NCI-H1436 treated with DMSO at 0.1 percent for 48 hours (cell line): ENCODE measurements around the gene GRK5.

Experiments
- DNase-seq: peaks from one replicate; lab custom pipeline; 2025; lab: John Stamatoyannopoulos, UW

The GRK5 gene

GRCh38 chr10:119316002-119316358, 108.6 kb downstream of the GRK5 start:
- DNase-seq, result no peak

- DNase-seq, result no peak
Observed at GRCh38 chr10:119316729-119317097, 109.3 kb downstream of the GRK5 start.

GRCh38 chr10:119318411-119319160, 111.2 kb downstream of the GRK5 start:
- DNase-seq, result no peak

GRCh38 chr10:119319161-119319919, 112.0 kb downstream of the GRK5 start:
- DNase-seq, result no peak

GRCh38 chr10:119319920-119320258, 112.5 kb downstream of the GRK5 start:
- no peak for DNase-seq

- no peak for DNase-seq
Observed at GRCh38 chr10:119320981-119321380, 113.6 kb downstream of the GRK5 start.

- DNase-seq, result no peak
Observed at GRCh38 chr10:119323085-119324016, 116.0 kb downstream of the GRK5 start.

GRCh38 chr10:119325131-119325530, 117.8 kb downstream of the GRK5 start:
- no peak for DNase-seq

GRCh38 chr10:119326167-119326566, 118.8 kb downstream of the GRK5 start:
- no peak for DNase-seq

- no peak for DNase-seq
Observed at GRCh38 chr10:119327096-119327745, 119.8 kb downstream of the GRK5 start.

GRCh38 chr10:119328223-119328622, 120.9 kb downstream of the GRK5 start:
- DNase-seq, result no peak

- no peak for DNase-seq
Observed at GRCh38 chr10:119330342-119330741, 123.0 kb downstream of the GRK5 start.

- DNase-seq, result no peak
Observed at GRCh38 chr10:119331061-119331460, 123.7 kb downstream of the GRK5 start.

- no peak for DNase-seq
Observed at GRCh38 chr10:119333146-119333792, 125.9 kb downstream of the GRK5 start.

GRCh38 chr10:119335671-119336353, 128.4 kb downstream of the GRK5 start:
- no peak for DNase-seq

GRCh38 chr10:119336599-119336998, 129.2 kb downstream of the GRK5 start:
- no peak for DNase-seq

- DNase-seq, result no peak
Observed at GRCh38 chr10:119337223-119337622, 129.9 kb downstream of the GRK5 start.

- no peak for DNase-seq
Observed at GRCh38 chr10:119337796-119338432, 130.5 kb downstream of the GRK5 start.

GRCh38 chr10:119339109-119339508, 131.7 kb downstream of the GRK5 start:
- no peak for DNase-seq

- DNase-seq, result no peak
Observed at GRCh38 chr10:119340893-119341458, 133.6 kb downstream of the GRK5 start.
